Activated effector memory CD4-positive, alpha-beta T cell treated with Interleukin-2 at 50 U/mL for 16 hours (primary cell): ENCODE results near the gene HGS.
A peak's percentile ranks its signal among the peaks of the same experiment; 100 is the strongest.
"Not testable (repeated sequence)": the region's sequence is repeated elsewhere in the genome, so short reads cannot be mapped to it uniquely, and the experiment has no call there.

Source experiments
- DNase-seq: peaks from one replicate; pipeline ENCODE4 v3.0.0-alpha.2; 2020

Gene HGS

GRCh38 chr17:81656118-81656743, 27.6 kb upstream of the HGS start, which contains the start of gene PDE6G:
TSS of gene PDE6G (minus strand) at chr17:81656542. CDS start at chr17:81653305, 3,237 bp downstream.
- no peak for DNase-seq

GRCh38 chr17:81656835-81657234, 27.0 kb upstream of the HGS start:
- DNase-seq = no peak

GRCh38 chr17:81659038-81659437, 24.8 kb upstream of the HGS start:
- DNase-seq = no peak

DNA sequence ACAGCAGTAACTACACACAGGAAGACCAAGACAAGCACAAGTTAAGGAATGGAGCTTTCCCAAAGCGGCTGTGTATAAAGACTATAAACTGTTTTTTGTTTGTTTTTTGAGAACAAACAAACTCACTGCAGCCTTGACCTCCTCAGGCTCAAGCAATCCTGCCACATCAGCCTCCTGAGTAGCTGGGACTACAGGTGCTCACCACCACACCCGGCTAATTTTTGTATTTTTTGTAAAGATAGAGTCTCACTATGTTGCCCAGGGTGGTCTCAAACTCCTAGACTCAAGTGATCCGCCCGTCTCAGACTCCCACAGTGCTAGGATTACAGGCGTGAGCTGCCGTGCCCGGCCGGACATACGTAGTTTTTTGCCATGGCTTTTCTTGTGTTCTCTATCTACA, 23.4 kb upstream of the HGS start:
- DNase-seq = no peak

GRCh38 chr17:81662002-81662401, 21.8 kb upstream of the HGS start:
- DNase-seq = no peak

DNA sequence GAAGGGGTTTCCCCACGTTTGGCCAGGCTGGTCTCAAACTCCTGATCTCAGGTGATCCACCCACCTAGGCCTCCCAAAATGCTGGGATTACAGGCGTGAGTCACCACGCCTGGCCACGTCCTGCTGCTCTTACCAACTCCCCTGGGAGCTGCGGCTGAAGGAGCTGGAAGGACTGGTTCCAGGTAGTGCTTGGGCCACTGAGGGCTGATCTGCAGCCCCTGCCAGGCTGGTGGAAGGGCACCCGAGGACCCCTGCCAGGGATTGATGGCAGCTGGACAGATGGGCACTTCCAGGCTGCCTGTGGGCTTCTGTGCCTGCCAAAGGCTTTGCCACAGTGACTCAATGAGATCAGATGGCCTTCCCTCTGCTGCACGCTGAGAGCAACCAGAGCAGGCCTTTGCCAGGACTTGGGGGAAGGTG, 19.8 kb upstream of the HGS start:
- DNase-seq = no peak

DNA sequence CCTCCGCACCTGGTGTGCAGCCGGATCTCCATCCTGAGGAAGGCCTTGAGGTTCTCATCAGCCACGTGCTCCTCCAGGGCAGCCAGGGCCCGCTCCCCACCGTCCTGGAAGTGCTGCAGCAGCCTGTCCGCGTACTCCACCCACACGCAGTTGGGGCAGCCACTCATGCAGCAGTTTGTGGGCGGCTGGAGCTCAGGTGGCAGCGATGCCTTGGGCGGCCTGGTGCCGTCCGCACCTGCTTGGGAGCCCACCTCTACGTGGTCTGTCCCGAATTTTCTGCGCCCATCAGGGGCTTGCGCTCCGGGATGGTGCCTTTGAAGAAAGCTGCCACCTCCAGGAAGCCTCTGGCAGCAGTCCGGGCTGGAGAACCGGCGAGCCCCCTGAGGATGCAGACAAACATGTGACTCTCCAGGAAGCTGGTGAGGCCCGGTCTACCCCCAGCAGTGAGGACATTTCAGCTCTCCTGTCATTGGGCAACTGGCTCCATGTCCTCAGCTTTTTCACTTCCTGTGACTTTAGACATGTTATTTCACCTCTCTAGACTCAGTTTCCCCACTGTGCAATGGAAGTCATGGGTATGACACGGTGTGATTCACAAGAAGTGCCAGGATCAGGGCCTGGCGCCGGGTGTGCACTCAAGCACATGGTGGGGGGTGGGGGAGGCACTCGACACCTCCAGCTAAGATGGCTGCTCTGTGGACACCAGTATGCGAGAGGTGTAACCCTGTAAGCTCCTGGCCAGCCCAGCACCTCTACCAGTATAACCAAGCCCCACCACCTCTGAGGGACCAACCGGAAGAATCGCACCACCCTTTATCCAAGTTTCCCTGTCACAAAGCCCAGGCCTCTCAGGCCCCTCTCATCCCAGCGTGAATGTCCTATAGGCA, 18.4 kb upstream of the HGS start:
- peak; percentile 15 for DNase-seq

DNA sequence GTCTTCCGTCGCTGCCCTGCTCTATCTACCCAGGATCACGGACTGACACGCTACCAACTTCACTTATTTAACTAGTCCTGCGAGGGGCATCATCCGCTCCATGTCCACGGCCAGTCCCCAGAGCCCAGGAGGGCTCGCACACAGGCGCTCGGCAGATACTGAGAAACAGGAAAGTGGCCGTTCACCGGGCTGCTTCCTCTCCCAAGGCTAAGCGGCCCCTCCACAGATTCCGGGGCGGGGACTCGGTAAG, 17.8 kb upstream of the HGS start:
- DNase-seq = no peak

GRCh38 chr17:81666342-81667191, 17.2 kb upstream of the HGS start, which contains the start of the genes CCDC137 and OXLD1:
TSS of gene CCDC137 (plus strand) at chr17:81666737. CDS start at chr17:81666767, 30 bp downstream.
TSS of gene OXLD1 (minus strand) at chr17:81666605. CDS start at chr17:81666577, 28 bp downstream.
- DNase-seq = peak; percentile 89

DNA sequence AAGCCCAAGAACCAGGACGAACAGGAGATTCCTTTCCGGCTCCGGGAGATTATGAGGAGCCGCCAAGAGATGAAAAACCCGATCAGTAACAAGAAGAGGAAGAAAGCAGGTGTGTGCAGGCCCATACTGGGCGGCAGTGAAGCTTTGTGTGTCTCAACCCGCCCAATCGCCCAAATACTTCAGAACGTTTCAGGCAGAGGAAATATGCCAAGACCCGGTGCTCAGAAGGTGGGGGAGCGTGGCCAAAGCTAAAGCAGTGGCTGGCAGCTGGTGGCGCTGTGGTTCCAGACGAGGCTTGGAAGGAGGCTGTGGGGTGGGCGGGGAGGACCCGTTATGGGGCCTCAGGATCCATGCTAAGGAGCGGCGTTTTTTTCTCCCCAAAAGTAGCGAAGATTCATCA, 16.1 kb upstream of the HGS start:
- no peak for DNase-seq

DNA sequence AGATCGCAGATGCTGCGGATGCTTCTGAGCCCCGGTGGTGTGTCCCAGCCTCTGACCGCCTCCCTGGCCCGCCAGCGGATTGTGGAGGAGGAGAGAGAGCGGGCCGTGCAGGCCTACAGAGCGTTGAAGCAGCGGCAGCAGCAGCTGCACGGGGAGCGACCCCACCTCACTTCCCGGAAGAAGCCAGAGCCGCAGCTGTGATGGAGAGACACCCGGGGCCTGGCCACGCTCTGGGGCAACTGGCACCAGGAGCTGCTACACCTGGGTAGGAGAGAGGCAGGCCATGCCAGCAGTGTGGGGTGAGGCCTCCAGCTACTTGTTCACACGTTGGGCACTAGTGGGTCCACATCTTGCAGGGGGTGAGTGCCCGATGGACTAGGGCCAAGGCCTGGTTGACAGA, 11.3 kb upstream of the HGS start:
- no peak for DNase-seq

DNA sequence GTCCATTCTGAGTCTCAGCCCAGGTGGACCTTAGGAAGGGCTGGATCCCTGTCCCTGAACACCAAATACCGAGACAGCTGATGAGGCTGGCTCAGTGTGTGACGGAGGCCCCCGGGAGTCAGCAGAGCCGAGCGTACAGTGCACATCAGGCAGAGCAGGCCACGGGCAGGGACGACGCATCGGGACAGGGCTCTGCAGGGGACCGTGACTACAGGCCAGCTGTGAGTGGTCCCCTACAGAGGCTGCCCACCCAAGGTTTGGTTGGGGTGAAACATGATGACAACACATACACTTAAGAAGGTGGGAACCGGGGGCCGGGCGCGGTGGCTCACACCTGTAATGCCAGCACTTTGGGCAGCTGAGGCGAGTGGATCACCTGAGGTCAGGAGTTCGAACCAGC, 10.9 kb upstream of the HGS start:
- no peak for DNase-seq

GRCh38 chr17:81673561-81674258, 10.1 kb upstream of the HGS start:
- DNase-seq = no peak

GRCh38 chr17:81675515-81676221, 8.1 kb upstream of the HGS start:
- DNase-seq = not testable (repeated sequence)

GRCh38 chr17:81676906-81677305, 6.9 kb upstream of the HGS start:
- DNase-seq = no peak

GRCh38 chr17:81680150-81680549, 3.7 kb upstream of the HGS start:
- DNase-seq = no peak

DNA sequence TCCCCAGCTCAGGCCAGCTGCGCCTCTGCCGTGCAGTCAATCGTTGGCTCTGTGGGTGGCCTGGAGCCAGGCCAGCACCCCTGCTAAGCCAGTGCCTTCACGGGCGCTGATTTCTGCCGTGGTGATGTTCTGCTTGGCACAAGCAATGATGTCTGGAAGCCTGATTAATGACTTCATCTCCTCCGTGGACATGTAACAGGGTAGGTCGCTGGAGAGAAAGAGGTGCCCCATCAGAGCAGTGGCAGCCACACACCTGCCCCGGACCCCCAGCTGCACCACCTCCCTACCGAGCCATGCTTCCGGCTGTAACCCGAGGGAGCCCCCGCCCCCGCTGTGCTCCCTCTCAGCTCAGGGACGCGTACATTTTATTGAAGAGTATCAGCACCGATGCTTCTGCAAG, 2.1 kb upstream of the HGS start:
- no peak for DNase-seq

DNA sequence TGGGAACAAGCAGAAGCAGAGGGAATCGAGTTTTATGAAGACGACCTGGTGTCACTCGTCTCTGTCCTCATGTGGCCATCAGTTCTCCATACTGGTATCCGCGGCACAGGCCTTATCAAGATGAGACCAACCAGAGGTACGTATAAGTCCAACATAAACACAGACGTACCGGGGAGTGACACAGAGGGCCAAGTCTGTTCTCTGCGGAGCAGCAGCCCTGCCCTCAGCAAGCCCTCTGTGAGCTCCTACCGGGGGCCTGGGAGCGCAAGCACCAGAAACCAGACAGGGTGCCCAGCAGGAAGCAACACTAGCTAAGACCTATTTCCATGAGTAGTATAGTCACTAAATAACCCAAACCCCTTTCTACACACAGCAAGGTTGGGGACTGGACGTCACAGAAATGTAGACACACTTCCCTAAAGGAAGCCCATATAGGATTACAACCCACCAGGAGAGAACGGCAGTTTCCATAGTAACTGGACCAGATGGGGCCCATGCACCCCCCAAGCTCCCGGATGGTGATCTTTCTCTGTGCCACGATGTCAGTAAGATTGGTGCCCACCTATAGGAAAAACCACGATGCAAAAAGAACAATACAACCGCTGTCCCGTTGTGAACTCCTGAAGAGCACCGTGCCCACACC, 1.1 kb upstream of the HGS start:
- DNase-seq = no peak

DNA sequence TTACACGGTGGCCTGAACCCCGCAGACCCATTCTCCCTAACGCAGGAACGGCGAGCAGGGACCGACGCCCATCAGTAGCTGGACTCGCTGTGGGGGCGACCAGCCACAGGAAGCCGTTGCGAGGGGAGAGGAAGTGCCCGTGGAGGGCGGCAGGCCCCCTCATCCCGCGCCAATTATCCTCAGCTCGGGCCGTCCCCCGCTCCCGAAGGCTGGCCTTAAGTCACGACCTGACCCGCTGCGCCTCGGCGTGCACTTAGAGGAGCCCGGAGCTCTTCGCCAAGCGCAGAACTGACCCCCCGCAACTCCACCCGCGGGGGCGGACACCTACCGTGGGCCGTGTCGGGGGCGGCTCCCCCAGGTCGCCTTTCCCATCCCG, 615 bp upstream of the HGS start:
- DNase-seq = no peak

- no peak for DNase-seq
These were observed 666 bp downstream of the HGS start for GRCh38 chr17:81684442-81684911.

- no peak for DNase-seq
These were observed 1.3 kb downstream of the HGS start for GRCh38 chr17:81685108-81685507.

DNA sequence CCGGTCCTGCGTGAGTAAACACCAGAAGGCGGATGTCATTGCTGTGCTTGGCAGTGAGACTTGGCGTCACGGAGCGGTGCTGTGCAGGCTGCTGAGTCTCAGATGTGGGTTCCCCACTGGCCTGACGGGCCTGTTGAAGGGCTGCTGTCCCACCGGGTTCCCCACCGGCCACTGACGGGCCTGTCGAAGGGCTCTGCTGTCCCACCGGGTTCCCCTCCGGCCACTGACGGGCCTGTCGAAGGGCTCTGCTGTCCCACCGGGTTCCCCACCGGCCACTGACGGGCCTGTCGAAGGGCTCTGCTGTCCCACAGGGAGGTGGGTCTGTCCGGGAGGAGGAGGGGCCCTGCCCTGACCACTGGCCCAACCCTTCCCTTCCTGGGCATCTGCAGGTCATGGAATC, 2.8 kb downstream of the HGS start:
- no peak for DNase-seq
